SK-N-SH (cell line): ENCODE measurements around the gene NNT. TPM values are rescaled to one million over a fixed set of nuclear protein-coding genes. Genes with fewer than 3 reads are reported as not detected.

Source experiments
- CTCF ChIA-PET: fragments of 300-600, 350-600 bp; formaldehyde crosslinking; extraction: SDS; loops from one replicate; lab custom pipeline; 2021; lab: Yijun Ruan, JAX
- POLR2A ChIA-PET: fragments of 350-600 bp; sonication (Branson Sonifier 250); formaldehyde crosslinking; extraction: SDS; loops from one replicate; lab custom pipeline; 2020; ENCODE audit warnings: antibody characterized with exemption, inconsistent platforms; lab: Yijun Ruan, JAX
- DNase-seq: peaks from one replicate; pipeline ENCODE4 v3.0.0; 2012
- H2AFZ ChIP-seq: fragments of 200-600 bp; sonication (generic); 2 replicates; pipeline ENCODE4 v1.8.1; 2016; ENCODE audit warnings: antibody characterized with exemption, mild to moderate bottlenecking, low read depth
- H3F3A ChIP-seq: fragments of 200-600 bp; sonication (generic); replicated peaks from 2 replicates; pipeline ENCODE3; 2016; ENCODE audit warnings: antibody characterized with exemption, mild to moderate bottlenecking; ENCODE audit not compliant: insufficient read depth
- H3K27ac ChIP-seq, 2 experiments: fragments of 200-500 bp in 1 of 2; fragments of 200-600 bp in 1 of 2; sonication (Bioruptor generic) in 1 of 2; sonication (generic), shearing (Covaris generic) in 1 of 2; 2 replicates each; pipeline versions ENCODE4 v1.5.1 to v1.6.1; 2014 to 2016; ENCODE audit warnings: low read depth in 2 of 2, inconsistent platforms in 1 of 2, low read length in 1 of 2, mild to moderate bottlenecking in 1 of 2, mixed read lengths in 1 of 2
- H3K27me3 ChIP-seq: fragments of 200-600 bp; sonication (generic), shearing (Covaris generic); 2 replicates; pipeline ENCODE4 v1.6.1; 2016; ENCODE audit warnings: mixed run types; ENCODE audit not compliant: insufficient read depth
- H3K36me3 ChIP-seq, 2 experiments: fragments of 200-500 bp in 1 of 2; fragments of 200-600 bp in 1 of 2; sonication (Bioruptor generic) in 1 of 2; sonication (generic) in 1 of 2; replicated peaks in 1 of 2; 2 replicates each; pipeline versions ENCODE3 to v1.5.1; 2014 to 2016; ENCODE audit warnings: low read length in 1 of 2, mild to moderate bottlenecking in 1 of 2; ENCODE audit not compliant: insufficient read depth in 2 of 2, control insufficient read depth in 1 of 2
- H3K4me1 ChIP-seq, 2 experiments: fragments of 200-500 bp in 1 of 2; fragments of 200-600 bp in 1 of 2; sonication (Bioruptor generic) in 1 of 2; sonication (generic), shearing (Covaris generic) in 1 of 2; 2 replicates each; pipeline versions ENCODE4 v1.5.1 to v1.6.1; 2014 to 2016; ENCODE audit warnings: low read depth in 1 of 2, low read length in 1 of 2, mixed run types in 1 of 2; ENCODE audit not compliant: insufficient read depth in 2 of 2, control insufficient read depth in 1 of 2
- H3K4me2 ChIP-seq: fragments of 200-600 bp; sonication (generic), shearing (Covaris generic); 2 replicates; pipeline ENCODE4 v1.6.1; 2017; ENCODE audit warnings: mixed run types
- H3K4me3 ChIP-seq, 2 experiments: fragments of 200-500 bp in 1 of 2; fragments of 200-600 bp in 1 of 2; sonication (Bioruptor generic) in 1 of 2; sonication (generic), shearing (Covaris generic) in 1 of 2; 2 replicates each; pipeline versions ENCODE4 v1.5.1 to v1.8.1; 2014 to 2016; ENCODE audit warnings: low read depth in 2 of 2, inconsistent platforms in 1 of 2, low read length in 1 of 2, mild to moderate bottlenecking in 1 of 2, mixed read lengths in 1 of 2, moderate library complexity in 1 of 2
- H3K79me2 ChIP-seq: fragments of 200-600 bp; sonication (generic); 2 replicates; pipeline ENCODE4 v1.8.1; 2017; ENCODE audit warnings: mild to moderate bottlenecking; ENCODE audit not compliant: insufficient read depth
- H3K9ac ChIP-seq: fragments of 200-600 bp; sonication (generic); 2 replicates; pipeline ENCODE4 v1.6.1; 2017; ENCODE audit warnings: mixed run types
- H3K9me2 ChIP-seq: fragments of 200-600 bp; sonication (generic); 2 replicates; pipeline ENCODE4 v1.6.1; 2017; ENCODE audit warnings: mixed run types
- H3K9me3 ChIP-seq: fragments of 200-600 bp; sonication (generic); 2 replicates; pipeline ENCODE4 v1.6.1; 2017; ENCODE audit warnings: mixed run types, mild to moderate bottlenecking, moderate library complexity
- H4K20me1 ChIP-seq: fragments of 200-600 bp; sonication (generic); 2 replicates; pipeline ENCODE4 v1.6.1; 2017; ENCODE audit warnings: mild to moderate bottlenecking, mixed run types; ENCODE audit not compliant: insufficient read depth
- FOXM1 ChIP-seq: IDR thresholded peaks from 2 replicates; pipeline ENCODE4 v1.4.0; 2012; ENCODE audit warnings: low read depth, mild to moderate bottlenecking
- GATA2 ChIP-seq: sonication (generic); formaldehyde crosslinking; IDR thresholded peaks from 2 replicates; pipeline ENCODE4 v1.5.0; 2020; ENCODE audit warnings: mild to moderate bottlenecking, missing genetic modification reagents
- JUND ChIP-seq: IDR thresholded peaks from 2 replicates; pipeline ENCODE4 v1.4.0; 2012
- YY1 ChIP-seq: IDR thresholded peaks from 2 replicates; pipeline ENCODE4 v1.4.0; 2012; ENCODE audit warnings: low read depth, mild to moderate bottlenecking
- WGBS: methylation state at CpG from one replicate; pipeline ENCODE4 v1.1.6; 2017; ENCODE audit warnings: low lambda C conversion rate; 5-methylcytosine and 5-hydroxymethylcytosine counted together
- polyA plus RNA-seq, 3 experiments: library from polyadenylated mRNA; depleted of rRNA; stranded (reverse); fragments of >200 nt; gene quantifications; 2 replicates each; pipeline ENCODE4 v1.2.3, GENCODE V29; 2012
- TF ChIP-seq, protein P1 (sequence below): IDR thresholded peaks from 2 replicates; pipeline ENCODE4 v1.4.0; 2012; ENCODE audit warnings: low read depth, borderline replicate concordance
- TF ChIP-seq, protein P2 (sequence below): fragments of 200-600 bp; sonication (generic); IDR thresholded peaks from 2 replicates; pipeline ENCODE4 v1.6.1; 2017; ENCODE audit warnings: antibody characterized with exemption, mild to moderate bottlenecking, moderate library complexity
- TF ChIP-seq, protein P3 (sequence below): IDR thresholded peaks from 2 replicates; pipeline ENCODE4 v1.4.0; 2012; ENCODE audit warnings: low read depth

The NNT gene
- polyA plus RNA-seq, 1 of the 3 experiments (the other 2 are of a cell fraction): 21.9 TPM

DNA sequence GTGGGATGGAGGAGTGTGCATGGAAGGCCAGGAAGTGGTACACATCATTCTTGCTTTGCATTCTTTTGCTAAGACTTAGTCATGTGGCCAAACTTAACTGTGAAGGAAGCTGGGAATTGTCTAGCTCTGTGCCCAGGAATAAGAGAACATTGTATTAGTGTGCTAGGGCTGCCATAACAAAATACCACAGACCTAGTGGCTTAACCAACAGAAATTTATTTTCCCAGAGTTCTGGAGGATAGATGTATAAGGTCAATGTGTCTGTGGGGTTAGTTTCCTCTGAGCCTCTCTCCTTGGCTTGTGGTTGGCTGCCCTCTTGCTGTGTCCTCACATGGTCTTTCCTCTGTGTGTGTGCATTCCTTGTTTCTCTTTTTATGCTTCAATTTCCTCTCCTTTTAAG is 32.4 kb downstream of the NNT start:
- no peak overlapping the region for H3K4me3 ChIP-seq
- no peaks in the 10 kb centered on the region for H3K9me2 ChIP-seq
- H3K9me3 ChIP-seq: no peaks in the 10 kb centered on the region
- no peak overlapping the region for H3K9ac ChIP-seq
- ChIA-PET POLR2A (no interaction called here), CTCF (no interaction called here)
- peaks cover 3% of the 10 kb centered on the region for H3F3A ChIP-seq
- no peak overlapping the region for H2AFZ ChIP-seq
- no peaks in the 10 kb centered on the region for H3K79me2 ChIP-seq
- TF ChIP-seq FOXM1 (no peak), YY1 (no peak)
- TF ChIP-seq, protein P1, sequence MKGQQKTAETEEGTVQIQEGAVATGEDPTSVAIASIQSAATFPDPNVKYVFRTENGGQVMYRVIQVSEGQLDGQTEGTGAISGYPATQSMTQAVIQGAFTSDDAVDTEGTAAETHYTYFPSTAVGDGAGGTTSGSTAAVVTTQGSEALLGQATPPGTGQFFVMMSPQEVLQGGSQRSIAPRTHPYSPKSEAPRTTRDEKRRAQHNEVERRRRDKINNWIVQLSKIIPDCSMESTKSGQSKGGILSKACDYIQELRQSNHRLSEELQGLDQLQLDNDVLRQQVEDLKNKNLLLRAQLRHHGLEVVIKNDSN: no peak
- TF ChIP-seq, protein P2, sequence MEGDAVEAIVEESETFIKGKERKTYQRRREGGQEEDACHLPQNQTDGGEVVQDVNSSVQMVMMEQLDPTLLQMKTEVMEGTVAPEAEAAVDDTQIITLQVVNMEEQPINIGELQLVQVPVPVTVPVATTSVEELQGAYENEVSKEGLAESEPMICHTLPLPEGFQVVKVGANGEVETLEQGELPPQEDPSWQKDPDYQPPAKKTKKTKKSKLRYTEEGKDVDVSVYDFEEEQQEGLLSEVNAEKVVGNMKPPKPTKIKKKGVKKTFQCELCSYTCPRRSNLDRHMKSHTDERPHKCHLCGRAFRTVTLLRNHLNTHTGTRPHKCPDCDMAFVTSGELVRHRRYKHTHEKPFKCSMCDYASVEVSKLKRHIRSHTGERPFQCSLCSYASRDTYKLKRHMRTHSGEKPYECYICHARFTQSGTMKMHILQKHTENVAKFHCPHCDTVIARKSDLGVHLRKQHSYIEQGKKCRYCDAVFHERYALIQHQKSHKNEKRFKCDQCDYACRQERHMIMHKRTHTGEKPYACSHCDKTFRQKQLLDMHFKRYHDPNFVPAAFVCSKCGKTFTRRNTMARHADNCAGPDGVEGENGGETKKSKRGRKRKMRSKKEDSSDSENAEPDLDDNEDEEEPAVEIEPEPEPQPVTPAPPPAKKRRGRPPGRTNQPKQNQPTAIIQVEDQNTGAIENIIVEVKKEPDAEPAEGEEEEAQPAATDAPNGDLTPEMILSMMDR: no peak
- TF ChIP-seq, all 33 proteins: peak for 0
- Histone ChIP-seq H3K27me3 (no peaks in the 10 kb centered on the region), H3K36me3 (peaks cover 9 to 28% of the 10 kb centered on the region in 2 experiments), H4K20me1 (no peaks in the 10 kb centered on the region), H3K4me1 (peaks cover 0 to 4% of the 10 kb centered on the region in 2 experiments; a peak in 1 of 4 replicates), H3K4me2 (no peak overlapping the region), H3K27ac (no peak overlapping the region)
- no peak for DNase-seq

DNA sequence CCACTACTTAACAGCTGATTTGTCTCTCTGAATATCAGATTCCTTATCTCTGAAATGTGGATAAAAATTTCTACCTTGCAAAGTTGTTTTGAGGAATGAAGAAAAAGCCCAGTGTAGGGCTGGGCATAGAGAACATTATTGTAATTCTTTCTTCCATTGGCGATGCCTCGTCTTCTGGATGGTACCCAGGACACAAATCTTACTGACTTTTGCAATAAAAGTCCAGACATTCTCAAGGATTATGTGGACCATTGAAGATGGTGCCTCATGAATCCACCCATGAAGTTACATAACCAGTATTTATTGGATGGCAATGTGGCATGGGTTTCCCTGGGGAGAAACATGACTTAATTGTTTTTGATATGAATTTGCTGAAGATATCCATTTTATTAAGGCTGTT is 33.1 kb downstream of the NNT start:
- Histone ChIP-seq H3K27me3 (no peaks in the 10 kb centered on the region), H3K9me3 (no peaks in the 10 kb centered on the region), H3F3A (peaks cover 3% of the 10 kb centered on the region), H3K27ac (no peak overlapping the region), H3K4me3 (no peak overlapping the region), H3K4me1 (peaks cover 0 to 2% of the 10 kb centered on the region in 2 experiments; a peak in 2 of 4 replicates), H4K20me1 (no peaks in the 10 kb centered on the region), H3K79me2 (no peaks in the 10 kb centered on the region), H2AFZ (no peak overlapping the region), H3K36me3 (peaks cover 9 to 28% of the 10 kb centered on the region in 2 experiments), H3K4me2 (no peak overlapping the region), H3K9me2 (no peaks in the 10 kb centered on the region), H3K9ac (no peak overlapping the region)
- DNase-seq: no peak
- ChIA-PET CTCF (no interaction called here), POLR2A (no interaction called here)
- WGBS: 88% methylated on average over 2 of the region's 2 CpGs
- TF ChIP-seq GATA2 (CRISPR knock-in tag): no peak
- TF ChIP-seq FOXM1: no peak
- TF ChIP-seq, protein P1: no peak
- TF ChIP-seq JUND: no peak
- TF ChIP-seq, protein P3, sequence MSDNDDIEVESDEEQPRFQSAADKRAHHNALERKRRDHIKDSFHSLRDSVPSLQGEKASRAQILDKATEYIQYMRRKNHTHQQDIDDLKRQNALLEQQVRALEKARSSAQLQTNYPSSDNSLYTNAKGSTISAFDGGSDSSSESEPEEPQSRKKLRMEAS: no peak
- TF ChIP-seq, protein P2: no peak
